Activated CD8-positive, alpha-beta memory T cell treated with anti-CD3 and anti-CD28 coated beads, Interleukin-2, amount 50 U/mL, for 24 hours (primary cell): Measurements from ENCODE around the gene AGL.
"Not testable (repeated sequence)": the region's sequence is repeated elsewhere in the genome, so short reads cannot be mapped to it uniquely, and the experiment has no call there.

Experiments used
- DNase-seq: peaks from one replicate; pipeline ENCODE4 v3.0.0-alpha.2; 2020; ENCODE audit errors: extremely low read depth

The AGL gene

DNA sequence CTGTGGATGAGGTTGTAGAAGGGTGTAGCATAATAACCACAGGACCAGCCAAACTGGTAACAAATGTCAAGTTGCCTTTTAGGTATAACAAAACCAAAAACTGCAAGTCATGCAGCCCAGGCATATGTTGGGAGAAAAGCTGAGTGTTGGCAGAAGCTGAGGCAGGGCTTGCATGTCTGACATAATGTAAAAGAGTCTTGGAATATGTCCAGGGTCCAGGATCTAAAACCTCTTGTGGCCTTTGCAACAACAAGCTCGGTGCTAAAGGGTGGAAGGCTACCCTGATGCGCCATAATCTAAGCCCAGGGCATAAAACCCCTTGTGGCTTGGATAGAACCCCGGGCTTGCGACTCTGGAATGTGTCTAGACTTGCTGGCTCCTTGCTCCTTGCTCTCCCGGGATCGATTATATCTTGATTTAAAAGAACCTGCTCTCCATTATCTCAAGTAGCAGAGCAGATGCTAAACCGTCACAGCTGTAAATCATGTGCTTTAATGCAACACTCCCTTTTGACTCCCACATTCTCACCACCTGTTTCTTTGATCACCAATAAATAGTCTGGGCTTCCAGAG lies 93.1 kb downstream of the AGL start:
- DNase-seq, result no peak

DNA sequence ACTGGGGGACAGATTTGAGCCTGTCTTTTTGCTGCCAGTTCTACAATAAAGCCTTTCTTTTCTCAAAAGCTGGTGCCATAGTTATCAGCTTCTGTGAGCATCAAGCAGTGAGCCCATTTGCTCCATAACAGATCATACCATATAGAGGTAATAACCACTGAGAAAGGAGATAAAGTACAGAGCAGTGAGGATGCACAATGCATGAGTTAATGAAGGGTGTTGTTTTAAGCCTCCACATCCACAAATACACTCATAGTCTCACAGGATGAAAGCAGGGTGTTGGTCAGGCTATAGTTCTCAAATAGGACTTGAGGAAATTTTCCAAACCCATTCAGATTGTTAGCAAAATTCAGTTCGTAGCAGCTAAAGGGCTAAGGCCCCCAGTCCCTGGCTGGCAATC lies 94.0 kb downstream of the AGL start:
- DNase-seq, result no peak

DNA sequence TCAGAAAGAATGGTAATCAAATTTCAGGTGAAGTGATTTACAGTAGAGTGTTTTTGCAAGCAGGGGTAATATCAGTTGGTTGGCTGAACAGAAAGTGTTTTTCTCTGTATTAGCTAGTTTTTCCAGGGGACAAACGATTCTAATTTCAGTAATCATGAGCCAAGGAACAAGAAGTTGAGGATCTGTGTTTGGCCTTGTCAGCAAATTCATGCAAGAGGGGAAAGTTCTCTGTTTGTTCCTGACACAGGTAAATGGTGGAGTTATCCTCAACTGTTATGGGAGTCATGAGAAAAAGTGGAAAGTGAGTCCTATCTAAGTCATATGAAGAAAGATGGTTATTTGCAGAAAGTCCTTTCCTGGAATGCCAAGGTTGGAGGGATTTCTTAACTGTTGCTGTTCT lies 95.0 kb downstream of the AGL start:
- DNase-seq, result no peak

DNA sequence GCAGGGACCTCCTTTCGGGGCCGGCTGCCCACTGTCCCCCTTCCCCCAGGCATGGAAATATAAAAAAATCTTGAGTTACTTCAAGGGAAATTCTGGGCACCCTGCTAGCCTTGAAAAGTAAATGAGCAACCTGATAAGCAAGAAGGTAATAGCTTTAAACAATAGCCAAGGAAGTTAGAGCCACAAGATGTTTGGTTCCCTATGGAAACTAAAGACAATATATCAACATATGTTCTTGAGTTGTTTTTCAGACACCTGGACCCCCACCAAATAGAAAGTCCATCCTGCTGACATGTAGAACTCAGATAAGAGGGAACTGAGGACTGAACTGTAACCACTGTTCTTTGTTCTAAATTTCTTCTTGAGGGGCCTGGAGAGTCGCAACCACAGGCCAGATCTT lies 100.3 kb downstream of the AGL start:
- DNase-seq, result no peak

DNA sequence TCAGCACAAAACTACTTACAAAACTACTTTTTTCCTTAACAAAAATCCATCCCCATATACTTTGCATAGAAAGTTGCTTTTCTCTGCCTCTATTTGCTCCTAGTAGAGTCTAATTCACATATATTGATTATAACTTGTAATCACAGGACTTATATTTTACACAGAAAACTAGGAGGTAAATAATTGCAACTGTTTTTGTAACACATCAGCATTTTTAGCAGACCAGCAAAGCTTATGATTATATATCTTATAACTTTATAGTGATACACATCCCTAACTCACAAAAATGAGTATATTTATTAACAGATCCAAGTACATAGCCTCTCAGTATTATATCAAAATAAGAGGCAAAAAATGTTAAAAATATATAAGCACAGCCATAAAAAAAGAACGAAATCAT lies 102.4 kb downstream of the AGL start:
- no peak for DNase-seq

DNA sequence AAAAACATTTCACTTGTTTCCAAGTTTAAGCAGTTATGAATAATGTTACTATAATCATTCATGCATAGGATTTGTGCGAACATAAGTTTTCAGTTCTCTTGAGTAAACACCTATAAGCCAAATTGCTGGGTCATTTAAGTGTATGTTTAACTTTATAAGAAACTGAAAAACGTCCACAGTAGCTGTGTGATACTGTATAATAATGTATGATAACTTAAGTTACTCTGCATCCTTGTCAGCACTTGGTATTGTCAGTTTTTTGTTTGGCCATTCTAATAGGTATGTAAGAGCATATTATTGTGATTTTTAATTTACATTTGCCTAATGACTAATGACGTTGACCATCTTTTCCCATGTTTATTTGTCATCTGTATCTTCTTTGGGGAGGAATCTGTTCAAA lies 105.2 kb downstream of the AGL start:
- DNase-seq, result no peak

DNA sequence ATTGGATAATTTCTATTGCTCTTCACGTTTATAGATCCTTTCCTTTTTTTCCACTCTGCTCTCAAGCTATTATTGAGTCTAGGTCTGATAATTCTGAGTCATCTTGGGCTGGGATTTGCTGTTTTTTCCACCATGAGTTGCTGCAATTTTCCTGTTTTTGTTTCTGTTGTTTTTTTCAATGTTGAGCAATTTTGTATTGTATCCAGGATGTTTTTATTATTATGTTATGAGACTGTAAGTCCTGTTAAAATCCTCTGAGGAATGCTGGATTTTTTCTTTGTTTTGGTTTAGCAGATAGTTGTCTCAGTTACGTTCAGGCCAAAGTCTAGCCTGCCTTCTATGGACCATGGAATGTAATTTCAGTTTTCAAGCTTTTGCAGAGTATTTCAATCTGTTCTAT lies 106.6 kb downstream of the AGL start:
- no peak for DNase-seq

DNA sequence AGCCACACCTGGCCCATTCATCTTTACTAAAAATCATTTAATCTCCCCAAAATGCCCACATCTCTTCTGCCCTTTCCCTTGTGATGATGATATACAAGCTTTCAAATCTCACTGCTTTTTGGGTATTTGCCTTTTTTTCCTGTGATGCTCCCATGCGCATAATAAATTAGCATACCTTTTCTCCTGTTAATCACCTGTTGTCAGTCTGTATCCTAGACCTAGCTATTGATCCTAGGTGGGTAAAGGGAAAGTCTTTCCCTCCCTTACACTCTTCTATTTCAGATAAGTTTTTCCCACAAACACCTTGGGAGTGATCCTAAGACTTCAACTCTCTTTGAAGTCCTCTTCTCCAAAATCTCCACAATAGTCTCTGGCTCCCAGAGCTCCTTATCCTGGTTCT lies 107.7 kb downstream of the AGL start:
- DNase-seq, result no peak

DNA sequence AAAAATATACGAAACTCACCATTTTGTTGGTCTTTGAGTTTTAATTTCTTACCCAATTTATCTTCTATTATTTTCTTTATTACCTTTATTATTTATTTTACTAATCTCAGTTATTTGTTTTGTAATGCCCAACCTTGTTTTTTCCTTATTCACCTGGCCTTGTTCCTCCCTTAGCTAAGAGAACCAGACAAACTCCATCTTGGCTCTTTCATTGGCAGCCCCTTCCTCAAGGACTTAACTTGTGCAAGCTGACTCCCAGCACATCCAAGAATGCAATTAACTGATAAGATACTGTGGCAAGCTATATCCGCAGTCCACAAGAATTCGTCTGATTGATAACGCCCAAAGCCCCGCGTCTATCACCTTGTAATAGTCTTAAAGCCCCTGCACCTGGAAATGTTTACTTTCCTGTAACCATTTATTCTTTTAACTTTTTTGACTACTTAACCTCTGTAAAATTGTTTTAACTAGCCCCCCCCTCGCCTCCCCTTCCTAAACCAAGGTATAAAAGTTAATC lies 109.1 kb downstream of the AGL start:
- DNase-seq, result not testable (repeated sequence)

DNA sequence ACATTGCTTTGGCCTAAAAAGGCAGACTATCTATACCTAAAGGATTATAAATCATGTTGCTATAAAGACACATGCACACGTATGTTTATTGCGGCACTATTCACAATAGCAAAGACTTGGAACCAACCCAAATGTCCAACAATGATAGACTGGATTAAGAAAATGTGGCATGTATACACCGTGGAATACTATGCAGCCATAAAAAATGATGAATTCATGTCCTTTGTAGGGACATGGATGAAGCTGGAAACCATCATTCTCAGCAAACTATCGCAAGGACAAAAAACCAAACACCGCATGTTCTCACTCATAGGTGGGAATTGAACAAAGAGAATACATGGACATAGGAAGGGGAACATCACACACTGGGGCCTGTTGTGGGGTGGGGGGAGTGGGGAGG lies 110.1 kb downstream of the AGL start:
- not testable (repeated sequence) for DNase-seq

DNA sequence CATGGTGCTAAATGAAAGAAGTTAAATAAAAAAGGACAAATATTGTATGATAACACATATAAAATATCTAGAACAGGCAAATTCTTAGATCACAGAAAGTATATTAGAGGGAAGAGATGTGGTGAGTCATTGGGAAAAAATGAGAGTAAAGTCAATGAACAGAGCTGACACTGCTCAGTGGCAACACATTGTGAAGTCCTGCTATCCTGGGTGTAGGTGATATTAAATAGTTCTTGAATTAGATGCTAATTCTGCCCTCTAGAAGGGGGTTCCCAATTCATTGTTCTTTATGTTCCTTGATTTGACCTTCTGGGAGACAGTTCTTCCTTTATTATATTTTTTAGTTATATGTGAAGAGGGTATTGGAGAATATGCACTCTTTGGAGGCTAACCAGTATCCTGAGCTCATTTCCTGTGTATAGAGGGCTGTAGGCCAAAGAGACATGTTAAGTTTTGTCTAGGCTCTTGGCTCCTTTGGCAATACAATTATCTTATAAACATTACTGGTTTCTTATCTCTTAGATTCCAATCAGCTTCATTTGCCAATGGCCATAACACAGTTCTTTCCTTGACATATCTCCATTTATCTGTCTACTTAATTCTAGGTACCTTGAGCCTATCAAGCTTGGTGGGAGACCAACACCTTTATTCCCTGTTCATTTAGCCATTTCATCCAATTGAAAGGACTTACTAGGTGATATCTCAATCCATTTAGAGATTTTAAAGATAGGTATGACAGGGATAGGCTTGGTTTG lies 113.1 kb downstream of the AGL start:
- no peak for DNase-seq

DNA sequence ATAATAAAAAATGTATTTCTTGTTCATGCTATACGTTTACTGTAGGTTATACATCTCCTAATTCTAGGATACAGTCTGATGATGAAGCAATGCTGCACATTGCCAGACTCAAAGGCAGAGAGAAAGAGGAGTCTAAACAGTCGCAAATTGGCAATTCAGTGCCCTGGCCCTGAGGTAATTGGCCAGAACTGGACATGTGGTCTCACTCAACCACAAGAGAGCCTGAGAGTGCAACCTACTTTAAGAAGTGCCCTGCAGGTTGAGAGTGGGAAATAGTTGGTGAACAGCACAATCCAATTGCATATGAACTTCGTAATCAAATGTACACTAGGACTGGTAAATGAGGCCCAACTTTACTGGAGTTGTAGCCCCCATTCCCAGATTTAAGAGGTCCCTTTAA lies 114.6 kb downstream of the AGL start:
- no peak for DNase-seq

DNA sequence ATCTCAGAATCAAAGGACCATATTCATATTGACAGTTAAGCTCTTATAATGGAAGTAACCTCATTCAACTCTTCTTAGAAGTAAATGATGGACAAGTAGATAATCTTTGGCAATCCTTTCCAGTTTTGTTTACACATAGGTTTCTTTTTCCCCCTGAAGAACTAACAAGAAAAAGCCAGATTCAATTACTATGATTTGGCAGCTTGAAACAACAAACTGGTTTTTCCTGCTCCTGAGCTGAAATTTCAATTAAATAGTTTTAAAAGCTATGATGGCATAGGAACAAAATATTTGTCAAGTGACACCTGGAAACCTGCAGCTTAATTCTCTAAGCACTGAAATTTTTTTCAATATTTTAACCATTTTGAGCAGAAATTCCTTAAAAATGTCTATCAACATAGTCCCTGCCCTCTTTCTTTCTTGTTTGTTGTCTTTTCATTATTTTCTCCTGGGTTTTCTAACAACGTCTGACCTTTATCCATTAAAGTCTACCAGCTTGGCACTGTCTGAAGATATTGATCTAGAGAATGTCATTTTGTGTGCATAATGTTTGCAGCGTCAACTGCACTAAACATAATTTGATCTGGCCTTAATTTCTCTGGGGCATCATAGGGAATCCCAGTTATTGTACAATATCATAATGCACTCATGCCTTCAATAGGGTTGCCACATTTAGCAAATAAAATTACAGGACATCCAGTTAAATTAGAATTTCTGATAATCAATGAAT lies 115.7 kb downstream of the AGL start:
- DNase-seq, result no peak

DNA sequence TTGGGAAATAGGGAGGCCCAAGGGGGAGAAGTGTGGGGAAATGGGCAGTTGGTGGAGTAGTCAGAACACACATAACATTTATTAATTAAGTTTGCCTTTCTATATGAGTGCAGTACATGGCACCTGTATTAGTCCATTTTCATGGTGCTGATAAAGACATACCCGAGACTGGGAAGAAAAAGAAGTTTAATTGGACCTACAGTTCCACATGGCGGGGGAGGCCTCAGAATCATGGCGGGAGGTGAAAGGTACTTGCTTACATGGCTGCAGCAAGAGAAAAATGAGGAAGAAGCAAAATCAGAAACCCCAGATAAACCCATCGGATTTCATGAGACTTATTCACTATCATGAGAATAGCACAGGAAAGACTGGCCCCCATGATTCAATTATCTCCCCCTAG lies 118.1 kb downstream of the AGL start:
- DNase-seq, result no peak

DNA sequence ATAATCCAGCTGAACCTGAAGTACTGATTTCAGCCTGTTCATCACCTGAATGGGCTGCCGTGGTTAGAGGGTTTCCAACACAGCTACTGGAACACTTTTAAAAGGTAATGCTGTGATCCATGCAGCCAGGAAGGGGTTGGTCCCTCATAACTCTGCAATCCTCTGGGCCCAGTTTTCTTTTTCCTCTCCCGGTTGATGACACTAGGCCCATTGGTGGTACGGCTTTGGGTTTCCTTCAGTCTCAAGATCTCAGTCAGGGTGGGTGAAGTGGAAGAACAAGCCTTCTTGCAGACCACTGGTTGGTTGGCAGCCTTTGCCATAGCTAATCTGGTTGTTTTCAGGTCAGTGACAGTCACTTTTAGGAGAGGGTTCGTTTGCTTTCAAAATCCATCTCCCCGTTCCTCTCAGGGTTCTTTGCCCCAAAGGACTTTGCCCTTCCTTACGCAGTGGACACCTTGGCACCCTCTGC lies 119.1 kb downstream of the AGL start:
- DNase-seq, result no peak

DNA sequence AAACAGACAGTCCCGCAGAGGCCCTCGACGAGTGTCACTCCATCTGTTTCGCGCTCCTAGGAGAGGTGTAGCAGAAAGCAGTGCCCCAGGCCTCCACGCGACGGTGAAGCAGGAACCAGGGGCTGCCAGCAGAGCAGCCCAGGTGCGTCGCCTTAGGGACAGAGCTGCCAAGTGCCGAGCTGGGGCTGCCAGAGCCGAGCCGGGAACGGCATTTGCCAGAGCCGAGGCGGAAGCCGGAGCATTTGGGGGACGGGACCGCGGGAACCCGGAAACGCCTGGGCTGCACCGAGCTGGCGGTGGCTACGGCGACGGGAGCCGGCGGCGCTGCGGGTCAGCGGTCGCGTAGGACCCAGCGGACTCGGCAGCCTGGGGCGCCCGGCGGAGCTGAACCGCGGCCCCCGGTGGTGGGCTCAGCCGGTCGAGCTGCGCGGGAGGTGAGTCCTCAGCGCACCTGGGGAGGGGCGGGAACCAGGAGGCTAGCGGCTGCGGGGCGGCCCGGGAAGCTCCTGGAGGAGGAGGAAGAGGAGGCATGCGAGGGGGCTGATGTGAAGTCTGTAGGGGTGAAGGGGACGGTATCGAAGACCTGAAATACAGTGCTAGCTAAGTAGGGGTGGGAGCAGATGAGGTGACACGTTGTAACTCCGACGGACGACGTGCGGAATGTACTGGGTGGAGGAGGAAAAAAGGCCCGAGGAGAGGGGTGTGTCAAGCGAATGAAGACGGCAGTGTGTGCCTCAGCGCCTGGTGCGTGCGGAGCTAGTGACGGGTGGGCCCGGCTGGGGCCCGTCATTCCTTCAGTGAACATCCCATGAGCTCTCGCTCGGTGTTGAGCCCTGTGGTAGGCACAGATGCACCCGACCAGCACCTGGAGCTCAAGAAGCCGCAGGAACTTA lies 119.8 kb downstream of the AGL start, which contains the start of gene SLC35A3:
Gene SLC35A3 (plus strand): TSS at position 268 of the 893 bp plus-strand sequence. CDS start 23,559 bp downstream, outside the sequence.
- peak; percentile 39 for DNase-seq

DNA sequence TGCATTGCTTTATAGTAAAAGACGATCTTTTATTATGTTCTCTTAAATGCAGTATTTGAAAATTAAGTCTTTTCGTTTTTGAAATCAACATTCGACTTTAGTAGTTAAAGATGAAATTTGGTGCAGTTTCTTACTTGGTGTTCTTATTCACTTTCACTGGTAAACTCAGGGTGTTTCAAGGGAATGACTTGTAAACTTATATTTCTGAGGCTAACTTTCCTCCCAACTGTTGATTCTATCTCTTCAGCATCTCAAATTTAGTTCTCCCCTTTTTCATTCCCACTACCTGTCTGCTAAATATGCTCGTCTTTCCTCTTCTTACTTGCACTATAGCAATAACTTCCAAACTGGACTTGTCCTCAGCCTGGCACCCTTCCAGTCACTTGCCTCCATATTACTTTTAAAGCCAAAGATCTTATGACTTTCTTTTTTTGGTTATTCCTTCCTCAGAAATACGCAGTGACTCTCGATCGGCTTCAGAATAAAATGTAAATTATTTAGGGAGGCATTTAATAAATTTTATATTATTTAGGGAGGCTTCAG lies 120.6 kb downstream of the AGL start:
- DNase-seq, result no peak

DNA sequence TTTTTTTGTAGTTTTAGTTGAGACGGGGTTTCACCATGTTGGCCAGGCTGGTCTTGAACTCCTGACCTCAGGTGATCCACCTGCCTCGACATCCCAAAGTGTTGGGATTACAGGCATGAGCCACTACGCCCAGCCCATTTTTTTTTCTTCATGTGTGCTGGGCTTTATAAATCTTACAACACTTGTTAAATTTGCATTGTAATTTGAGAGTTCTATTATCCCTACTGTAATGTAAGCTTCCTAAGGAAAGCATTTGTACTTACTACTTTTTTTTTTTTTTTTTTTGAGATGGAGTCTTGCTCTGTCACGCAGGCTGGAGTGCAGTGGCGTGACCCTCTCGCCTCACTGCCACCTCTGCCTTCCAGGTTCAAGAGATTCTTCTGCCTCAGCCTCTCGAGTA lies 121.9 kb downstream of the AGL start:
- DNase-seq, result not testable (repeated sequence)
